WERI-Rb-1 (cell line): ENCODE data around the gene CCDC6.

Source experiments
- DNase-seq: peaks from one replicate; pipeline ENCODE4 v3.0.0-alpha.2; 2020
- H3K27ac ChIP-seq: fragments of 250-450 bp; sonication (Bioruptor Pico); 2 replicates; pipeline ENCODE4 v1.5.1; 2020; ENCODE audit warnings: mild to moderate bottlenecking, moderate library complexity
- H3K27me3 ChIP-seq: fragments of 250-450 bp; sonication (Bioruptor Pico); 2 replicates; pipeline ENCODE4 v1.5.1; 2021; ENCODE audit warnings: mild to moderate bottlenecking, low read depth, moderate library complexity; ENCODE audit not compliant: insufficient read depth, severe bottlenecking
- H3K36me3 ChIP-seq: fragments of 250-450 bp; sonication (Bioruptor Pico); 2 replicates; pipeline ENCODE4 v1.5.1; 2020; ENCODE audit warnings: mild to moderate bottlenecking, moderate library complexity
- H3K4me3 ChIP-seq: 2 replicates; pipeline ENCODE4 v1.5.1; 2011; ENCODE audit warnings: low read depth, mild to moderate bottlenecking, control low read depth, low read length
- H3K9me3 ChIP-seq: fragments of 250-450 bp; sonication (Bioruptor Pico); 2 replicates; pipeline ENCODE4 v1.5.1; 2021; ENCODE audit warnings: mild to moderate bottlenecking, moderate library complexity; ENCODE audit not compliant: severe bottlenecking
- TF ChIP-seq, protein P1 (sequence below): IDR thresholded peaks from 2 replicates; pipeline ENCODE4 v1.5.1; 2011; ENCODE audit warnings: low read depth, mild to moderate bottlenecking, control low read depth, inconsistent platforms, low read length

CCDC6 gene

DNA sequence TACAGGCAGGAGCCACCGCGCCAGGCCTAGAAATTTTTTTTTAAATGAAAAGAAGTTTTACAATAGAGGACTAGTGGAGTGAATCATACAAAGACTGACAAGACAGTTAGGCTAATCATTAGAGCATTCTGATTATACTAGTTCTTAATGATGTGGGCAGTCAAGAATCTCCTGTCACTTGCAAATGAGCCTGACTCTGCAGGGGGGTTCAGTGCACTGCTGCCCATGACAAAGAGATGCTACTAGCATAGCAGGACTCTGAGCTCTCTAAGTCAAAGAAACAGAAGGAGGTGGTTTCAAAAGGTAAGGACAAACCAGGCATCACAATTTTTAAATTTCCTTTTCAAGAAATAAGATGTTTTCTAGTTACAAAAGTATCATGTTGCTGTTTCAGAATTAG is 59.0 kb downstream of the CCDC6 start:
- no peaks in the 10 kb centered on the region for H3K9me3 ChIP-seq
- no peaks in the 10 kb centered on the region for H3K27me3 ChIP-seq
- no peak overlapping the region for H3K27ac ChIP-seq
- TF ChIP-seq, protein P1, sequence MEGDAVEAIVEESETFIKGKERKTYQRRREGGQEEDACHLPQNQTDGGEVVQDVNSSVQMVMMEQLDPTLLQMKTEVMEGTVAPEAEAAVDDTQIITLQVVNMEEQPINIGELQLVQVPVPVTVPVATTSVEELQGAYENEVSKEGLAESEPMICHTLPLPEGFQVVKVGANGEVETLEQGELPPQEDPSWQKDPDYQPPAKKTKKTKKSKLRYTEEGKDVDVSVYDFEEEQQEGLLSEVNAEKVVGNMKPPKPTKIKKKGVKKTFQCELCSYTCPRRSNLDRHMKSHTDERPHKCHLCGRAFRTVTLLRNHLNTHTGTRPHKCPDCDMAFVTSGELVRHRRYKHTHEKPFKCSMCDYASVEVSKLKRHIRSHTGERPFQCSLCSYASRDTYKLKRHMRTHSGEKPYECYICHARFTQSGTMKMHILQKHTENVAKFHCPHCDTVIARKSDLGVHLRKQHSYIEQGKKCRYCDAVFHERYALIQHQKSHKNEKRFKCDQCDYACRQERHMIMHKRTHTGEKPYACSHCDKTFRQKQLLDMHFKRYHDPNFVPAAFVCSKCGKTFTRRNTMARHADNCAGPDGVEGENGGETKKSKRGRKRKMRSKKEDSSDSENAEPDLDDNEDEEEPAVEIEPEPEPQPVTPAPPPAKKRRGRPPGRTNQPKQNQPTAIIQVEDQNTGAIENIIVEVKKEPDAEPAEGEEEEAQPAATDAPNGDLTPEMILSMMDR = no peak
- H3K36me3 ChIP-seq = peaks cover 46% of the 10 kb centered on the region
- no peak for DNase-seq
- no peak overlapping the region for H3K4me3 ChIP-seq

DNA sequence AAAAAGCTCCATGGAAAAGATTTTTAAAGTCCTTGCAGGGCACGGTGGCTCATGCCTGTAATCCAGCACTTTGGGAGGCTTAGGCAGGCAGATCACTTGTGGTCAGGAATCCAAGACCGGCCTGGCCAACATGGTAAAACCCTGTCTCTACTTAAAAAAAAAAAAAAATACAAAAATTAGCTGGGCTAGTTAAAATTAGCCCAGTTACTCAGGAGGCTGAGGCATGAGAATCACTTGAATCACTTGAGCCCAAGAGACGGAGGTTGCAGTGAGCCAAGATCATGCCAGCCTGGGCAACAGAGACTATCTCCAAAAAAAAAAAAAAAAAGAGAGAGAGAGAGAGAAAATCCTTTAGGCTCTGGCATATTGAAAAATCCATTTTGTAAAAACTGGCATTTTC is 61.9 kb downstream of the CCDC6 start:
- no peak overlapping the region for H3K27ac ChIP-seq
- no peaks in the 10 kb centered on the region for H3K9me3 ChIP-seq
- peaks cover 28% of the 10 kb centered on the region for H3K36me3 ChIP-seq
- H3K27me3 ChIP-seq = no peaks in the 10 kb centered on the region
- no peak overlapping the region for H3K4me3 ChIP-seq
- DNase-seq = peak; percentile 45
- TF ChIP-seq, protein P1 = no peak

DNA sequence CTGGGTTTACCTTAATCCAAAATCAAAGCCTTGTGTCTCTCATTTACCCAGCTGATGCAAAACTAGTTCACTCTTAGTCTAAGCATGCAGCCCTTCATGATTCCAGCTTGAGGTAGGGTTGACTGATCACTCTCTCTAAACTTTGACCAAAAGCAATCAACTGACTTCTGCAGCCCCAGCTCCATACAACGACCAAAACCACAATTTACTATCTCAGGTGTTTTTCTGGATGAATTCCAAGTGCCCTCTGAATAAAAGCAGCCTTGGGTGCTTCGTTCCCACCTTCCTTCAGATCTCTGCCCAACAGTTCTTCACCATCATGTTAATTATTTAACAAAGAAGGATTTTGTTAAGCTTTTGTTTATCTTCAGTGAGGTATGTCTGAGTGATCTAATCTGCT is 62.6 kb downstream of the CCDC6 start:
- no peak for DNase-seq
- H3K4me3 ChIP-seq = no peak overlapping the region
- no peaks in the 10 kb centered on the region for H3K9me3 ChIP-seq
- no peaks in the 10 kb centered on the region for H3K27me3 ChIP-seq
- TF ChIP-seq, protein P1 = no peak
- no peak overlapping the region for H3K27ac ChIP-seq
- H3K36me3 ChIP-seq = peaks cover 21% of the 10 kb centered on the region

DNA sequence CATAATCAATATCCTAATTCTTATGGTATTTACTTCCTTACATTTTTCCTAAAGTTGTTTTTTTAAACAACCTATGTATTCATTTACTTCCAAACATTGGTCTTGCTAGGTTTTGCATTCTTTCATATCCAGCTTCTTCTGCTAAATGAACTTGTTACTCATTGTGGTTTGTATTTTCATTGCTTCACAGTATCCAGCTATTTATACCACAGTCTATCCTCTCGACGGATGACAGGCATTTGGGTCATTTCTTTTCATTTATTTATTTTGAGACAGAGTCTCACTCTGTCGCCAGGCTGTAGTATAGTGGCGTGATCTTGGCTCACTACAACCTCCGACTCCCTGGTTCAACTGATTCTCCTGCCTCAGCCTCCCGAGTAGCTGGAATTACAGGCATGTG is 66.8 kb downstream of the CCDC6 start:
- TF ChIP-seq, protein P1 = no peak
- no peaks in the 10 kb centered on the region for H3K9me3 ChIP-seq
- no peak overlapping the region for H3K4me3 ChIP-seq
- no peak overlapping the region for H3K27ac ChIP-seq
- H3K27me3 ChIP-seq = no peaks in the 10 kb centered on the region
- peaks cover 10% of the 10 kb centered on the region for H3K36me3 ChIP-seq
- DNase-seq = no peak

DNA sequence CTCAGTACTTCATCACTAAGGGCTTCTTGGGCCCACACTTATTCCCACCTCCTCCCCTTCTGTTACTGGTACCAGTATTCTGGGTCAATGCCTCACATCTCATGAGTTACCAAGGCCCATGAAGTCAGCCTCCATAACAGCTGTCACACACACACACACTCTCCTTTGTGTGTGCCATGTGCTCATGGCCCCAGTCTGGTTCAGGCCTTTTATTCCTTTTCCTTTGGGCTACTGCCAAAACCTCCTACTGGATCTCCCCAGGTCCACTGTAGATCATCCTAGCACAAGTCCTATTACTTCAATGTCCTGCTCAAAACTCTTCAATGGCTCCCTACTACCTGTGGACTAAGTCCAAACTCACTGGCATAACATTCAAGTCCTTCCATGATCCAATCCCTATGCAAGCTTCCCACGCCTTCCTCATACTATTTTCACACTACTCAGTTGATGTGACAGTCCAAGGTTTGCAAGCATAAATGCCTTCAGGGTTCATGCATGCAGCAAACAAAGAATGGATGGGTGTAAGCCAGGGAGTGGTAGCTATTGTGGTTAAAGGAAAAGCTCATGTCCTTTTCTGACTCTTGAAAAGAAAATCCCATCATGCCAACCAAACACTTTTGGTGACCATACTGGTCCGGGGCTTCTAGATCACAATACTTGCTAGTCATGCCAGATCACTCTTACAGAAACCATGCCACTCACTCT is 68.1 kb downstream of the CCDC6 start:
- H3K4me3 ChIP-seq = no peak overlapping the region
- DNase-seq = no peak
- no peaks in the 10 kb centered on the region for H3K27me3 ChIP-seq
- no peak overlapping the region for H3K27ac ChIP-seq
- TF ChIP-seq, protein P1 = no peak
- H3K36me3 ChIP-seq = peaks cover 4% of the 10 kb centered on the region
- H3K9me3 ChIP-seq = no peaks in the 10 kb centered on the region

DNA sequence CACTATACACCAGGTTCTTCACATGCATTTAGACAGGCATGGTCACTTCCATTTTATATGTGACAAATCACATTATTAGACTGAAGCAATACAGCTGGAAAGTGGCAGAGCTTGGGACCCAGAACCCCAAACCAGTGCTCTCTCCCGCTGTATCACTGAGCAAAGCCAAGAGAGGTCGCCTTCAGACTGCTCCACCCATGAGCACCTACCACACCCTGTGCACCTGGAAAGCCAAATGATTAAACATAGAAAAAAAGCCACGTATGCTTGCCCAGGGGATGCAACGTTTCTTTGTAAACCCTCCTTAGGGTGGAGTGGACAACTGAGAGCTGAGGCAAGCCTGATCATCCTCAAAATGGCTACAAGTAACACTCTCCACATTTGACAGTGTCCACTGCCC is 72.5 kb downstream of the CCDC6 start:
- Histone ChIP-seq H3K27ac (no peak overlapping the region), H3K9me3 (no peaks in the 10 kb centered on the region), H3K27me3 (no peaks in the 10 kb centered on the region), H3K4me3 (no peak overlapping the region), H3K36me3 (peaks cover 28% of the 10 kb centered on the region)
- no peak for DNase-seq
- TF ChIP-seq, protein P1 = no peak
